NCI-H1417 treated with DMSO at 0.1 percent for 48 hours (cell line): Measurements from ENCODE around the gene HYOU1.
"Not testable (repeated sequence)": the region's sequence is repeated elsewhere in the genome, so short reads cannot be mapped to it uniquely, and the experiment has no call there.

ENCODE experiments used
- DNase-seq: peaks from one replicate; lab custom pipeline; 2025; lab: John Stamatoyannopoulos, UW

The HYOU1 gene, protein sequence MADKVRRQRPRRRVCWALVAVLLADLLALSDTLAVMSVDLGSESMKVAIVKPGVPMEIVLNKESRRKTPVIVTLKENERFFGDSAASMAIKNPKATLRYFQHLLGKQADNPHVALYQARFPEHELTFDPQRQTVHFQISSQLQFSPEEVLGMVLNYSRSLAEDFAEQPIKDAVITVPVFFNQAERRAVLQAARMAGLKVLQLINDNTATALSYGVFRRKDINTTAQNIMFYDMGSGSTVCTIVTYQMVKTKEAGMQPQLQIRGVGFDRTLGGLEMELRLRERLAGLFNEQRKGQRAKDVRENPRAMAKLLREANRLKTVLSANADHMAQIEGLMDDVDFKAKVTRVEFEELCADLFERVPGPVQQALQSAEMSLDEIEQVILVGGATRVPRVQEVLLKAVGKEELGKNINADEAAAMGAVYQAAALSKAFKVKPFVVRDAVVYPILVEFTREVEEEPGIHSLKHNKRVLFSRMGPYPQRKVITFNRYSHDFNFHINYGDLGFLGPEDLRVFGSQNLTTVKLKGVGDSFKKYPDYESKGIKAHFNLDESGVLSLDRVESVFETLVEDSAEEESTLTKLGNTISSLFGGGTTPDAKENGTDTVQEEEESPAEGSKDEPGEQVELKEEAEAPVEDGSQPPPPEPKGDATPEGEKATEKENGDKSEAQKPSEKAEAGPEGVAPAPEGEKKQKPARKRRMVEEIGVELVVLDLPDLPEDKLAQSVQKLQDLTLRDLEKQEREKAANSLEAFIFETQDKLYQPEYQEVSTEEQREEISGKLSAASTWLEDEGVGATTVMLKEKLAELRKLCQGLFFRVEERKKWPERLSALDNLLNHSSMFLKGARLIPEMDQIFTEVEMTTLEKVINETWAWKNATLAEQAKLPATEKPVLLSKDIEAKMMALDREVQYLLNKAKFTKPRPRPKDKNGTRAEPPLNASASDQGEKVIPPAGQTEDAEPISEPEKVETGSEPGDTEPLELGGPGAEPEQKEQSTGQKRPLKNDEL

DNA sequence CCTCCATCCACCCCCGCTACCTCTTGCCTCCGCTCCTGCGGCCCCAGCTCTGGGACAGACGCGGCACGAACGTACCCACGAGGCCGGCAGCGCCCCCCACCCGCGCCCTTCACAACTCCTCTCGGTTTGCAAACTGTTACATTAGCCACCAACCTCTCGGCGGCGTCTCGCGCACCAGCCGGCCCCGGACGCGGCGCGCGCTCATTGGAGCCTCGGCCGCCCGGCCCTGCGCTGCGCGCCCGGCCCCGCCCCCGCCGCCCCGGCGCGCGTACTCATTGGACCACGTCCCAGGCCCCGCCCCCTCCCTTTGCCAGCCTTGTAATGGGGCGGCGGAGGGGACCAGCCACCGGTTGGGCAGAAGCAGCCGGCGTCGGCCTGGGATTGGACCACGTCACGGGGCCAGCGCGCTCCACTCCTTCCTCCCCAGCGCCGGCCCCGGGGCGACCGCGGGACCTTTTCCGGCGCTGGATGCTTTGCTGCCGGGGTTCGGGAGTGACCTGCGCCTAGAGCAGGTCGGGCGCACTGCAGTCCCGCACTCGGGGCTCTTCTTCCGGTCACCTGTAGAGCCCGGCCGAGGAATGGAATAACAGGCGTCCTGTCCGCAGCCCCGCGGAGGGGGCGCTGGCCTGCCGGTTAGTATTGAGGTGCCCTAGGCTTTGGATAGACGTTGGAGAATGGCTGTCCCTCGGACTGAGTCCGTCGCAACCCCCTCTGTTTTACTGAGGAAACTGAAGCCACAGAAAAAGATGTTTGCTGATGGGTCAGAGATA, at the start of gene HYOU1:
HYOU1 (minus strand) TSS at position 206 of the 770 bp plus-strand sequence. CDS start 1,045 bp downstream, outside the sequence.
- peak; percentile 90 for DNase-seq

DNA sequence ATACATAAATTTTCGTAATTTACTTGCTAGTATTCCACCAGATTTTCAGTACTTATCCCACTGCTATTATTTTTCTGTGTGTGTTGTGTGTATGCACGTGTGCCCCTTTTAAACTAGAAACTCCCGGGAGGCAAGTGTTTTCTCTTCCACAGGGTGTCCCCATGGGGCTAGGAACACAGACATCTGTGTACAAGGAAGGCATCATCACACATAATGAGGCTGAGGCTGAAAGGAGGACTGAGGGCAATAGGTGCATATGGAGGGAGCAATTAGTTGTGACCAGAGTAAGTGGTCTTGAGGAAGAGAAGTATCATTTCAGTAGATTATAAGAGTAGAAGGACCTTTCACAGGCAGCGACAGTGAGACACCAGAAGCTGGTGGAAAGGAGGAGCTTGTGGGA, 46.8 kb upstream of the HYOU1 start:
- no peak for DNase-seq

DNA sequence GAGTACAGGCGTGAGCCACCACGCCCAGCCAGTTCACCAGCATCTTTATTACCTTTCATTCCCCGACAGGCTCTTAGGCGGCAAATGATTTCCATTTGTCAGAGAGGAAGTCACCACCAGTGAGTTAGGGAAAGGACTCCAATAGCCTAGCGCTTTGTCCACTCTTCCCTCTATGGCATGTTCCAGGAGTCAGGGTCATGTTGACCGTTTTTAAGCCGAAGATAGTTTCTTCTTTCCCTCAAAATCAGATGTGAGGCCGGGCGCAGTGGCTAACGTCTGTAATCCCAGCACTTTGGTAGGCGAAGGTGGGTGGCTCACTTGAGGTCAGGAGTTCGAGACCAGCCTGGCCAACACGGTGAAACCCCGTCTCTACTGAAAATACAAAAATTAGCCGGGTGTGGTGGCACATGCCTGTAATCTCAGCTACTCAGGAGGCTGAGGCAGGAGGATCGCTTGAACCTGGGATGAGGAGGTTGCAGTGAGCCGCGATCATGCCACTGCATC, 46.2 kb upstream of the HYOU1 start:
- DNase-seq, result not testable (repeated sequence)

- peak; percentile 84 for DNase-seq
Measured at GRCh38 chr11:119101759-119102423, 44.9 kb upstream of the HYOU1 start, which contains the start of gene DPAGT1. TSS of gene DPAGT1 (minus strand) at chr11:119101853. CDS start at chr11:119101655, 198 bp downstream.

- no peak for DNase-seq
Measured at GRCh38 chr11:119100994-119101758, 44.2 kb upstream of the HYOU1 start.

GRCh38 chr11:119100246-119100970, 43.4 kb upstream of the HYOU1 start:
- no peak for DNase-seq

GRCh38 chr11:119099711-119100110, 42.7 kb upstream of the HYOU1 start:
- DNase-seq, result no peak

GRCh38 chr11:119095066-119095880, 38.3 kb upstream of the HYOU1 start:
- DNase-seq, result peak; percentile 99

GRCh38 chr11:119094816-119095065, 37.7 kb upstream of the HYOU1 start:
- peak; percentile 19 for DNase-seq

GRCh38 chr11:119093942-119094815, 37.2 kb upstream of the HYOU1 start:
- DNase-seq, result no peak

- DNase-seq, result no peak
Measured at GRCh38 chr11:119092880-119093842, 36.2 kb upstream of the HYOU1 start.

DNA sequence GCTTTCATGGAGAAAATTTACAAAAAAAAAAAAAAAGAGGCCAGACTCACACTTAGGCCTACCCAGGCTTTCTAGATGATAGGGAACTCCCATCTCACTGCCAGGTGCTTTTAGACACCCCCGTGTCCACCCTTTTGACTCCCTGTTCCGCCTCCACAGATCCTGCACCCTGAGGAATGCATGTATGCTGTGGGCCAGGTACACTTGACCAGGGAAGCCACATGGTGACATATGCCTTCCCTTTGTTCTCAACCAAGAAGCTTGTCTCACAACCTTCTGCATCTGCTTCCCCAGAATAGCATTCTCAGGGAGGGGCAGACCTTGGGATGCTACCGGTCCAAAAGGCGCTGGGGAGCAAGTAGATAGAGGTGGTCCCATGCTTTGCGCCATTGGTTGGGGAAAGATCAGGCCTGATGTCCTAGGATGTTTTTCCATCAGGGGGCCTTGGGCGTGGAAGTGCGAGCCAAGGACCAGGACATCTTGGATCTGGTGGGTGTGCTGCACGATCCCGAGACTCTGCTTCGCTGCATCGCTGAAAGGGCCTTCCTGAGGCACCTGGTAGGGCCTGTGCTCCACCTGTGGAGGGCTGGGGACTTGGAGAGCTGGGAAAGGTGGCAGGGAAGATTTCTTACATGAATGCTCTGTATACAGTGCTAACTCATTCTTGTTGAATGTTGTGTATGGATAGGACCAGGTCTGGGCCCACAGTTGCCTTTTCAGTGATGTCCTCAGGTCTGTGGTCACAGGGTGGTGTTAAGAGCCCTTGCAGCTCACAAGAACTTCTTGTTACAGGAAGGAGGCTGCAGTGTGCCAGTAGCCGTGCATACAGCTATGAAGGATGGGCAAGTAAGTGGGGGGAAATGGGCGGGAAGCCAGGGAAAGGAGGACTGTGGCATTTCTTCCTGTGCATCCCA, 35.2 kb upstream of the HYOU1 start:
- no peak for DNase-seq

DNA sequence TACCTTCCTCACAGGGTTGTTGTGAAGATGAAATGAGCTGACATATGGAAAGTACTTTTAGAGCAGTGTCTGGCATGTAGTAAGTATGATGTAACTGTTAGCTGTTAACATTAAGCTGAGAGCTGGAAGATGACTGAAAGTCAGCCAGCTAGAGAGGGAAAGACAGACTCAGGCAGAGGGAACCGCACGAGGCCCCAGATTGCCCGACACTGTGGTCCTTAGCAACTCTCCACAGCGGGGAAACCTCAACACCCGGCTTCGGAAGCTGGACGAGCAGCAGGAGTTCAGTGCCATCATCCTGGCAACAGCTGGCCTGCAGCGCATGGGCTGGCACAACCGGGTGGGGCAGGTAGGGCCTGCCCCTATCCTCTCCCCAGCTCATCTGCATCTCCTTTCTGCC, 34.2 kb upstream of the HYOU1 start:
- DNase-seq, result no peak

DNA sequence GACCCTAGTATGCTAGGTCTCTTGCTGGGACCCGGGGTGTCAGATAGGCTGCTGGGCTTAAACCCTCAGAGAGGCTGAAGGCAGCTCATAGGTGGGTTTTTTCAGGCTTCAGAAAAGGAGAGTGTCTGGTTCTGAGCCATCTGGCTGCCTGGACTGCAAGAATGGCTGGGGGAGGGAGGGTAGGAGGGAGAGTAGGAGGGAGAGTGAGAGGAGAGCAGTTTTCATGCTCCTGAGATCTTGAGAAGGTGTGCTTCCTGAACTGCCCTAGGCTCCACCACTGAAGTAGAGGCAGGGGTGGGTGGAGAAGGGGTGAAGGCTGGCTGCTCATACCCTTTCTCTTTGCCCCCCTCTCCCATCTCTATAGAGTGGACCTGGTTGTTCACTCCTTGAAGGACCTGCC, 32.3 kb upstream of the HYOU1 start:
- DNase-seq, result no peak

DNA sequence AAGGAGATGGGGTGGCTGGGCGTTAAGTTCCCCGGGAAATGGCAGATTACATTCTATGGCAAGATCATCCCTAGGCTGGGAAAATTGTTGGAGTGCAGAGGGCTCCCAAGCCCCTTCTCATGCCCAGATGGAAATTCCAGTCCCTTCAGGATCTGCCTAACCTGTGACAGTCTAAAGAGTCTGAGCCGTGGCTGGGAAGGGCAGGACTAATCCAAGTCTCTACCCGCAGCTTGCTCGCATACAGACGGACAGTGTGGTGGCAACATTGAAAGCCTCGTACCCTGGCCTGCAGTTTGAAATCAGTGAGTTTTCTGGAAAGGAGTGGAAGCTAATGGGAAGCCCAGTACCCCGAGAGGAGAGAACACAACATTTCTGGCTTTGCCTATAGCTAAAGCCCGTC, 31.4 kb upstream of the HYOU1 start:
- DNase-seq, result no peak

GRCh38 chr11:119087747-119088241, 30.8 kb upstream of the HYOU1 start:
- DNase-seq, result no peak
